K562 (cell line): Measurements from ENCODE around the gene DESI2. TPM values are rescaled to one million over a fixed set of nuclear protein-coding genes. Genes with fewer than 3 reads are reported as not detected.

ENCODE experiments used
- BHLHE40 ChIP-seq: IDR thresholded peaks from 2 replicates; pipeline ENCODE4 v1.6.1; 2011; ENCODE audit warnings: low read length, improper control_type of control experiment
- CAMTA2 ChIP-seq: fragments of 250-450 bp; sonication (Bioruptor Pico); conservative IDR thresholded peaks from 2 replicates; pipeline ENCODE4 v1.5.1; 2022
- CREM ChIP-seq: IDR thresholded peaks from 2 replicates; pipeline ENCODE4 v1.6.1; 2014; ENCODE audit warnings: antibody characterized with exemption, low read depth
- ESRRB ChIP-seq: fragments of 250-450 bp; sonication (Bioruptor Pico); IDR thresholded peaks from 2 replicates; pipeline ENCODE4 v1.5.0; 2020; ENCODE audit warnings: mild to moderate bottlenecking, moderate library complexity, borderline replicate concordance
- HNRNPUL1 ChIP-seq: fragments of 200-400 bp; formaldehyde crosslinking; IDR thresholded peaks from 2 replicates; pipeline ENCODE4 v1.6.1; 2017; ENCODE audit warnings: low read length
- SETDB1 ChIP-seq: IDR thresholded peaks from one replicate; pipeline ENCODE4 v1.6.1; 2012; ENCODE audit warnings: low read length, control low read depth, inconsistent platforms
- SIN3A ChIP-seq, 2 experiments: fragments of 150-350 bp in 1 of 2; IDR thresholded peaks; 2 replicates each; pipeline ENCODE4 v1.6.1; 2011 to 2016; ENCODE audit warnings: borderline replicate concordance in 2 of 2, low read depth in 2 of 2, low read length in 2 of 2, mild to moderate bottlenecking in 2 of 2, moderate library complexity in 2 of 2; ENCODE audit not compliant: control insufficient read depth in 1 of 2
- TAF15 ChIP-seq: fragments of 200-400 bp; formaldehyde crosslinking; IDR thresholded peaks from 2 replicates; pipeline ENCODE4 v1.6.1; 2017; ENCODE audit warnings: mild to moderate bottlenecking, low read depth, low read length, moderate library complexity
- TAL1 ChIP-seq: fragments of 450-650 bp; IDR thresholded peaks from 2 replicates; pipeline ENCODE4 v1.6.1; 2016; ENCODE audit warnings: mild to moderate bottlenecking
- TARDBP ChIP-seq: fragments of 450-650 bp; IDR thresholded peaks from 2 replicates; pipeline ENCODE4 v1.6.1; 2016
- TSHZ1 ChIP-seq: fragments of 250-450 bp; sonication (Bioruptor Pico); IDR thresholded peaks from 2 replicates; pipeline ENCODE4 v1.4.0; 2020; ENCODE audit warnings: mild to moderate bottlenecking, moderate library complexity
- USF2 ChIP-seq: sonication (generic); formaldehyde crosslinking; IDR thresholded peaks from 2 replicates; pipeline ENCODE4 v1.5.0; 2020; ENCODE audit warnings: missing genetic modification reagents
- ZFP91 ChIP-seq: sonication (generic); formaldehyde crosslinking; IDR thresholded peaks from 2 replicates; pipeline ENCODE4 v1.8.0; 2022; ENCODE audit warnings: mild to moderate bottlenecking, missing genetic modification reagents
- ZNF140 ChIP-seq: fragments of 250-450 bp; sonication (Bioruptor Pico); IDR thresholded peaks from 2 replicates; pipeline ENCODE4 v1.8.0; 2021; ENCODE audit warnings: moderate library complexity, mild to moderate bottlenecking, inconsistent platforms
- ZNF253 ChIP-seq: fragments of 250-450 bp; sonication (Bioruptor Pico); conservative IDR thresholded peaks from 2 replicates; pipeline ENCODE4 v1.6.1; 2021; ENCODE audit warnings: mild to moderate bottlenecking
- ZNF324 ChIP-seq: fragments of 250-450 bp; sonication (Bioruptor Pico); IDR thresholded peaks from 2 replicates; pipeline ENCODE4 v1.4.0; 2020; ENCODE audit warnings: mild to moderate bottlenecking
- ZNF764 ChIP-seq: fragments of 250-450 bp; sonication (Bioruptor Pico); IDR thresholded peaks from 2 replicates; pipeline ENCODE4 v1.4.0; 2020; ENCODE audit warnings: low read depth, mild to moderate bottlenecking, moderate library complexity
- polyA plus RNA-seq, 8 experiments: library from polyadenylated mRNA; depleted of rRNA in 4 of 8; stranded (reverse) in 5 of 8; unstranded in 3 of 8; fragments of >200 nt; fragmentation: Nextera tagmentation in 2 of 8; fragmentation: Illumina TruSeq in 1 of 8; extraction: Ambion mirVana in 2 of 8; extraction: Trizol in 1 of 8; gene quantifications; 2 replicates each; pipeline versions ENCODE4 v1.2.1 to v1.2.3, GENCODE V29; 2011 to 2014; ENCODE audit warnings: inconsistent platforms in 1 of 8, missing spikeins in 1 of 8
- total RNA-seq, 7 experiments: library from RNA; depleted of rRNA in 6 of 7; stranded (reverse); fragments of >200 nt in 6 of 7; fragmentation: Illumina TruSeq in 2 of 7; extraction: Trizol in 2 of 7; gene quantifications; 2 replicates each; pipeline versions ENCODE4 v1.2.1 to v1.2.3, GENCODE V29; 2011 to 2021; ENCODE audit warnings: low replicate concordance in 1 of 7
- TF ChIP-seq, protein P1 (sequence below): IDR thresholded peaks from 2 replicates; pipeline ENCODE4 v1.6.1; 2011; ENCODE audit warnings: borderline replicate concordance, low read depth, mild to moderate bottlenecking, moderate library complexity, low read length; ENCODE audit not compliant: insufficient read depth, poor library complexity, severe bottlenecking

Gene DESI2
- total and polyA plus RNA-seq, 9 of the 15 experiments (the other 6 are each of a cell fraction or from before 2014, with no cell fraction given), result 17.4 to 59.4 (median 38.4) TPM

- TF ChIP-seq SIN3A (IDR thresholded peaks at IDR 0.05; ENCODE audit: borderline replicate concordance in 2 of 2, control insufficient read depth in 1 of 2, low read depth in 2 of 2, low read length in 2 of 2), result peak; percentile 42 to 83; a peak in 2 of 4 replicates
- TF ChIP-seq CREM, result peak; percentile 78
- no peak for TF ChIP-seq ZNF253 (CRISPR knock-in tag)
- no peak for TF ChIP-seq CAMTA2 (CRISPR knock-in tag)
- no peak for TF ChIP-seq ESRRB (CRISPR knock-in tag)
- no peak for TF ChIP-seq TAF15
- peak; percentile 55; the same call in 1 of the 2 replicates for TF ChIP-seq ZFP91 (CRISPR knock-in tag)
- TF ChIP-seq, protein P1, sequence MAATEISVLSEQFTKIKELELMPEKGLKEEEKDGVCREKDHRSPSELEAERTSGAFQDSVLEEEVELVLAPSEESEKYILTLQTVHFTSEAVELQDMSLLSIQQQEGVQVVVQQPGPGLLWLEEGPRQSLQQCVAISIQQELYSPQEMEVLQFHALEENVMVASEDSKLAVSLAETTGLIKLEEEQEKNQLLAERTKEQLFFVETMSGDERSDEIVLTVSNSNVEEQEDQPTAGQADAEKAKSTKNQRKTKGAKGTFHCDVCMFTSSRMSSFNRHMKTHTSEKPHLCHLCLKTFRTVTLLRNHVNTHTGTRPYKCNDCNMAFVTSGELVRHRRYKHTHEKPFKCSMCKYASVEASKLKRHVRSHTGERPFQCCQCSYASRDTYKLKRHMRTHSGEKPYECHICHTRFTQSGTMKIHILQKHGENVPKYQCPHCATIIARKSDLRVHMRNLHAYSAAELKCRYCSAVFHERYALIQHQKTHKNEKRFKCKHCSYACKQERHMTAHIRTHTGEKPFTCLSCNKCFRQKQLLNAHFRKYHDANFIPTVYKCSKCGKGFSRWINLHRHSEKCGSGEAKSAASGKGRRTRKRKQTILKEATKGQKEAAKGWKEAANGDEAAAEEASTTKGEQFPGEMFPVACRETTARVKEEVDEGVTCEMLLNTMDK, result peak; percentile 93
- no peak for TF ChIP-seq SETDB1
- TF ChIP-seq ZNF764 (CRISPR knock-in tag), result no peak
- no peak for TF ChIP-seq TSHZ1 (CRISPR knock-in tag)
- TF ChIP-seq USF2 (CRISPR knock-in tag), result peak; percentile 83
- TF ChIP-seq TARDBP, result no peak; the same call in 1 of the 2 replicates
- no peak for TF ChIP-seq HNRNPUL1
- TF ChIP-seq ZNF140 (CRISPR knock-in tag), result no peak
- 0 out of 2 replicates have a peak, but pooled peaks have one; percentile 16 for TF ChIP-seq ZNF324 (CRISPR knock-in tag)
- TF ChIP-seq TAL1, result no peak
- TF ChIP-seq BHLHE40, result peak; percentile 73
Measured at GRCh38 chr1:244652623-244653438, at the start of gene DESI2 (continued).
